Measurements from ENCODE around the gene STX8.
"Not testable (repeated sequence)": the region's sequence is repeated elsewhere in the genome, so short reads cannot be mapped to it uniquely, and the experiment has no call there.

Gene STX8, protein sequence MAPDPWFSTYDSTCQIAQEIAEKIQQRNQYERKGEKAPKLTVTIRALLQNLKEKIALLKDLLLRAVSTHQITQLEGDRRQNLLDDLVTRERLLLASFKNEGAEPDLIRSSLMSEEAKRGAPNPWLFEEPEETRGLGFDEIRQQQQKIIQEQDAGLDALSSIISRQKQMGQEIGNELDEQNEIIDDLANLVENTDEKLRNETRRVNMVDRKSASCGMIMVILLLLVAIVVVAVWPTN

DNA sequence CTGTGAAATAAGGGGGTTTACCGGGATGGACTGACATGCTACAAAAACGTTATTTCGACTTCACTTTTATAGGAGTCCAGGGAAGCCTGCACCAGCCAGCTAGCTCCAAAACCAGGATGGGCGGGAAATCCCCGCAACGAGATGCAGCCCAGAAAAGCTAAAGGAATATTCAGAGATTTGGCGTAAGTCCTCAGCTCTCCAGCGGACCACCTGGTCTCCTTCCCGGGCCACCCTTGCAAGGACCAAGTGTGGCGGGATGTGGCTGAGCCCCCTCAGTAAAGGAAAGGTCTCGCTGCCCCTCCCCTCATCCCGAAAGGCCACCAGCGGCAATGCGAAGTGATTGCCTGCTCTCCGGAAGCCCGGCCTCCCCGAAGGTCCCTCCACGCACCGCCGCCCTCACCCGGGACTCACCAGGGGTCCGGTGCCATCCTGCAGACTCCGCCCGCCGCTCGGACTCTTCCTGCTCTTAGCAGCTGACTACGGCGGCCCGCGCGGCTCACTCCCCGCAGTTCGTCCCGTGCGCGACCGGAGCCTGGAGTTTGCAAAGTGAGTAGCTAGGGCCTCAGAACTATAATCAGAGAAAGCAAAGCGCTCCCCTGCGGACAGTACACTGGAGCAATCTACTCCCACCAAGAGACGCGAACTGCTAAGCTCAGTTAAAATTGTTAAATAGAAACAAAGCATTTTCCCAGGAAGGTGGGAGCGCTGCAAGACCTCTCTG, at the start of gene STX8:
TSS of gene STX8 (minus strand) at position 440 of the 721 bp plus-strand sequence. CDS start at position 428, 12 bp downstream.
- peak; percentile 72 to 83 (median 73) for DNase-seq (ENCODE audit: low read depth in 3 of 3)

DNA sequence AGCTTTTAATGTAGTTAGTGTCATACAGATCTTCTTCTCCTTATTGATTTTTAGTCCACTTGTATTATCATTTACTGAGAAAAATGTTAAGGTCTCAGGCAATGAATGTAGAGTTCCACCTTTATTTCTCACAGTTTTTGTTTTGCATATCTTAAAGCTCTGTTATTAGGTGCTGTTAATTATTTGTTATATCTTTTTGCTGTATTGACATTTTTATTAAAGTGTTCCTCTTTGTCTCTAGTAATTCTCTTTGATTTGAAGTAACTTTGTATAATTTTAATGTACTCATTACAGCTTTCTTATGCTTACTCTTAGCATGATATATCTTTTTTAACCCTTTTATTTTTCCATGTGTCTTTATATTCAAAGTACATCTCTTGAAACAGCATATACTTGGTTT, 47.3 kb upstream of the STX8 start:
- no peak for DNase-seq (ENCODE audit: low read depth in 3 of 3)

DNA sequence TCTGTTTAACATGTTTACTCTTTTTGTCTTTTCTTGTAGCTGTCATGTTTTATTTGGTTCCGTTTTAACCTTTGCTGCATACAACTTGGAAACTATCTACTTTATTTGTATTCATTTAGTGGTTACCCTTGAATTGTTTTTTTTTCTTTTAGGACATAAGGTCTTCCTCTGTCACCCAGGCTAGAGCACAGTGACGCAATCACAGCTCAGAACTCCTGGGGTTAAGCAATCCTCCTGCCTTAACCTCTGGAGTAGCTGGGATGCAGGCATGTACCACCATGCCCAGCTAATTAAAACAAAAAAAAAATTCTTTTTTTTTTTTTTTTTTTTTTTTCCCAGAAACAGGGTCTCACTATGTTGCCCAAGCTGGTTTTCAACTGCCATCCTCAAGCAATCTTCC, 39.9 kb upstream of the STX8 start:
- DNase-seq (ENCODE audit: low read depth in 3 of 3): no peak

DNA sequence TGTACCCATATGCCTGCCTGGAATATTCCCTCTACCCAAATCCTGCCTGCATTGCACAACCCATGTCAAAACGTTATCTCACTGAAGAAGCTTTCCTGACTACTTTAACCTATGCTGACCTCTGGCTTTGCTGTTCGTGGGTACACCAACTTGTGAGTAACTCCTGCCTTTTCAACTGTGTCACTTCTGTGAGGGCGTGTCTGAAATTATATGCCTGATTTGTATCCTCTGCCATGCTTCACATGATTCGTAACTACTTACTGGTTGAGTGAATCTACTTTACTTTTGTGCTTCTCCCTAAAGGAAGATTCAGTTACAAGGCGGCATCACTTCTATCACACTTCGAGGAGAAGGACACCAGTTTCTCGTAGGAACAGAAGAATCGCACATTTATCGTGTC, 36.4 kb upstream of the STX8 start:
- DNase-seq (ENCODE audit: low read depth in 3 of 3): no peak

DNA sequence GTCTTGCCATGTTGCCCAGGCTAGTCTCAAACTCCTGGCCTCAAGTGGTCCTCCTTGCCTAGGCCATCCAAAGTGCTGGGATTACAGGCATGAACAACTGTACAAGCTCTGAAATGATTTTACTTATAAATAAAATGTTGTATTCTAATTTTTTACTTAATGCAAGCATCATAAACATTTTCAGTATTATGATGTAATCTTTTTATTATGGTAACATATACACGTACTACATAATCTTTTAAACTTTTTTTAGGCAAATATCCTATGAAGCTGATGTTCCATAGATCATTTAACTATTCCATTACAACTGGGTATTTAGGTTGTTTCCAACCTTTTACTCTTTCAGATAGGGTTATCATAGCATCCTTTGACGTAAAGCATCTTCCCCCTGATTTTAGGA, 35.9 kb upstream of the STX8 start:
- no peak for DNase-seq (ENCODE audit: low read depth in 3 of 3)

DNA sequence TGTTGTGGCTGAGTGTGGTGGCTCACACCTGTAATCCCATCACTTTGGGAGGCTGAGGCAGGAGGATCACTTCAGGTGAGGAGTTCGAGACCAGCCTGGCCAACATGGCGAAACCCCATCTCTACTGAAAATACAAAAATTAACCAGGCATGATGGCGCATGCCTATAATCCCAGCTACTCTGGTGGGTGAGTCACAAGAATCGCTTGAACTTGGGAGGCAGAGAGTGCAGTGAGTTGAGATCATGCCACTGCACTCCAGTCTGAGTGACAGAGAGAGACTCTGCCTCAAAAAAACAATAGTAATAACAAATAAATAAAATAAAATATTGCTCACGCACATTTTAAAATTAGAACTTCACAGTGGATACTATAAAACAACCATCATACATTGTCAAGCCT, 31.4 kb upstream of the STX8 start:
- DNase-seq (ENCODE audit: low read depth in 3 of 3): not testable (repeated sequence)

DNA sequence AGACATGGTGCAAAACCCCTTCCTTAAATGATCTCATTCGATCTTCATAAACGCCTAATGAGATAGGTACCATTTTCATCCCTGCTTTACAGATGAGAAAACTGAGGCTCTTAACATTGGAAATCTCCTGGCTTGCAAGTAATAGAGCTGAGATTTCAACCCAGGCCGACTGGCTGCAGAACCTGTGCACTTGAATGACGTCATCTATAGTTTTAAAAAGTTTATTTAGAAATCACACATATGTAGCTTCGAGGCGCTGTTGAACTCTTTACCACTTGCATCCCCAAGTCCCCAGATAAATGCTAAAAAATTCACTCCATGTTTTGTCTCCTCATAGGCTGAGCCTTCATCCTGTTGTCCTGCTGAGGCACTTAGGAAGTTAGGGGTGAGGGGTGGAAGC, 30.8 kb upstream of the STX8 start:
- DNase-seq (ENCODE audit: low read depth in 3 of 3): no peak

DNA sequence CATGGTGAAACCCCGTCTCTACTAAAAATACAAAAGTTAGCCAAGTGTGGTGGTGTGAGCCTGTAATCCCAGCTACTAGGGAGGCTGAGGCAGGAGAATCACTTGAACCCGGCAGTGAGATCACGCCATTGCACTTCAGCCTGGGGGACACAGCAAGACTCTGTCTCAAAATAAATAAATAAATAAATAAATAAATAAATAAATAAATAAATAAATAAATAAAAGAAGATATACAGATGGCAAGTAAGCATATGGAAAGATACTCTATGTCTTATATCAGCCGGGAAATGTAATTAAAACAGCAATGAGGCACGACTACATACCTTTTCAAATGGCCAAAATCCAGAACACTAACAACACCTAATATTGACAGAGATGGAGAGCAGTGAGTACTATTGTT, 29.0 kb upstream of the STX8 start:
- not testable (repeated sequence) for DNase-seq (ENCODE audit: low read depth in 3 of 3)

DNA sequence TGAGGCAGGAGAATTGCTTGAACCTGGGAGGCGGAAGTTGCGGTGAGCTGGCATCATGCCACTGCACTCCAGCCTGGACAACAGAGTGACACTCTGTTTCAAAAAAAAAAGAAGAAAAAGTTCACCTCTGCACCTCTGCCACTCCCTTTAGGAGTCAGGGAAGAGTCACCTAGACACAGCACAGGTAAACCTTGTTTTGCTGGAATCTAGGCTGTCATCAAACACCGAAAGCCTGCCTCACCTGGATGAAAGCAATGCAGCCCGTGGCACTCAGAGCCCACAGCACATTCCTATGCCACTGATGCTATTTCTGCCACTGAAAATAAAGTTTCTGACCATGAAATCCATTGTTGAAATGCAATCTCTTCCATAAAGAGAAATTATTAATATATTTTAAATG, 23.0 kb upstream of the STX8 start:
- no peak for DNase-seq (ENCODE audit: low read depth in 3 of 3)

DNA sequence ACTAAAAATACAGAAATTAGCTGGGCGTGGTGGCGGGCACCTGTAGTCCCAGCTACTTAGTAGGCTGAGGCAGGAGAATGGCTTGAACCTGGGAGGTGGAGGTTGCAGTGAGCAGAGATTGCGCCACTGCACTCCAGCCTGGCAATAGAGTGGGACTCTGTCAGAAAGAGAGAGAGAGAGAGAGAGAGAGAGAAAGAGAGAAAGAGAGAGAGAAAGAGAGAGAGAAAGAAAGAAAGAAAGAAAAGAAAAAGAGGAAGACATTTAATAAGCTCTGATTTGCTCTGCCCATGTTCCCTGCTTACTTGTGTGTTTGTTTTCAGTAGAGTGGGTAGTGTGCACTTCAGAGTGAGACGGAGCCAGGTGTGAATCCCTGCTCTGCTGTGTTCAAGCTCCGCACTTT, 22.0 kb upstream of the STX8 start:
- DNase-seq (ENCODE audit: low read depth in 3 of 3): not testable (repeated sequence)

DNA sequence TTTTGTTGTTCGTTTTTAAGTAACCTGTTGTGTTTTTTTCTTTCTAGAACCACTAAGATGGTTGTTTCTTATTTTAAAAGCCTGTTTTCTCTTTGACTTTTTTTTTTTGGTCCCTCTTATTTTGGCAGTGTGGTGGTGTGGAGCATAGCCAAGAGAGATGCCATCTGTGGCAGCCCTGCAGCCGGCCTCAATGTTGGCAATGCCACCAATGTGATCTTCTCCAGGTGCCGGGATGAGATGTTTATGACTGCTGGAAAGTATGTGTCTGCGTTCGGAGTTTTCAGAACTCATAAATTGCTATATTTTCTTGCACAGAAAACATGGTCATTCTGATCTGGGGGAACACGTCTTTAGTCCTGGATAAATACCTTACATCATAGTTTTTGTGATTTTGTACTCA, 18.4 kb upstream of the STX8 start:
- no peak for DNase-seq (ENCODE audit: low read depth in 3 of 3)

DNA sequence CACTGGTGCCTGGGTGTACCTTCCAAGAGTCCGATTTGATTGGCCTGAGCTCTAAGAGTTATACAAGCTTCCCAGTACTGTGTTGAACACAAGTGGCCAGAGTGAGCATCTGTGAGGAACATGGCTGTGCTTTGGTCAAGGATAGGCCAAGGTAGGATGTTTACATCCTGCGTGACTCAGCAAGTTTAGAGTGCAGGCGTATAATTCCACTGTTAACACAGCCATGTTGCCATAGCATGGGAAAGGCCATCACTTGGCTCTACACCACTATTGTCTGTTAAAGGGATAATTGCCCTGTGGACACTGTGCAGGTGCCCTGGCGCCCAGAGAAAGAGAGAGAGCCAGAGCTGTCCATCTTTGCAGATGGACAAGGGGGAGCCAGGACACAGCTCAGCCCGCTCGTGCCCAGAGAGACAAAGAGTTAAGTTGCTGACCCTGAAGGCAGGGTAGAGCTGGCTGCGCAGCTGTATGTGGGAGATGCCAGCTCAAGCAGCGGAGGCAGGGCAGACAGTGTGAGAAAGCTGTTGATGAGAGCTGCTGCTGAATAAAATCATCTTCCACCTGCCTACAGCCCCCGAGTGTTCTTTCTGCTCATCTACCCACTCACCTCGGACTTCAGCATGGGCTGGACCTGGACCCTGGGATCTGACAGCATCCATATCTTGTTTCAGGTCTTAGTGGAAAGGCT, 12.5 kb upstream of the STX8 start:
- DNase-seq (ENCODE audit: low read depth in 3 of 3): no peak

DNA sequence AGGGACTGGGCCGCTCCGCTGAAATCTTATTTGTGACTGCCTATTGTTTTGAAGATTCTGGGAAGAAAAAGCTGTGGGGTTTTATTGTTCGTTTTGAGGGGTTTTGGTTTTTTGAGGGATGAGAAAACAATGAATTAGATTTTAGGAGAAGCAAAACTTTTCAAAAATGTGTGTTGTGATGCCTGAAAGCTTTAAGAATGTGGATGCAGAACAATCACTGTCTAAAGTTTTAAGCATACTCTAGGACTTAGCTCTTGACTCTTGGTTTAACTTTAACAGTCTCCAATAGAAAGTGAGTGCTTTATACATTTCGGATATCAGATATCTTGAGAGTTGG, 1.7 kb upstream of the STX8 start:
- no peak for DNase-seq (ENCODE audit: low read depth in 3 of 3)

DNA sequence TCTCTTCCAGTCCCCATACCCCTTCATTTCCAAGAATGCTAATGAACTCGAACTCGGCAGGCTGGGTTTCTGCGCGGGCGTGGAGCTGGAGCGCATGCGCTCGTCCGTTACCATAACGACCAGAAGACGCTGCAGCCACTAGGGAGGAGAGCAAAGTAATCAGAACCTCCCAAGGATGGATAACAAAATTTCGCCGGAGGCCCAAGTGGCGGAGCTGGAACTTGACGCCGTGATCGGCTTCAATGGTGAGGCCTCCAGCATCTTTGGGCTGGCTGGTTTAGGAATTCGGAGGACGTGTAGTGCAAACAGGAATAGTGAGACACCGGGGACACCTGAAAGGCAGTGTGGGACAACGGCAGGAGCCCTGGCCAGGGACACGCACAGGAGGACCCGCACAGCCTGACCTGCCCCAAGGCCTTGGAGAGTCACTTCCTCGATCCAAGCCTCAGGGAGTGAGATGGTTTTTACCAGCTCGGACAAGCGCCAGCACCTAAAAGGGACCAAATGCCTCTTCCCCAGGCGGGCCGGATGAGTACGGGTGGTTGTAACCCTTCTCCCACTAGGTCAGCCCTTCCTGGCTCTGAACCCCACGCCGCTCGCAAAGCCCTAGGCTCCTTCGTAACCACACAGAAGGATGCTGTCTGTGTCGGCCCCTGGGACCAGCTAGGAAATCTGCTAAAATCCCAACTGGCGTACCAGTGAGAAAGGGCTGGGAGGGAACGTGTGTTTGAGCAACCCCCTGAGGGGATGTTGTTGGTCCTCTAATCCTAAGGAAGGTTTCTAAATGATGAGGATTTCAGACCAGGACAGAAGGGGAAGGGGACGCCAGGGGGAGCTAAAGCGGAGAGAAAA, 1.1 kb upstream of the STX8 start, which contains the start of gene CFAP52:
TSS of gene CFAP52 (plus strand) at position 122 of the 852 bp plus-strand sequence. CDS start at position 176, 54 bp downstream.
- peak; percentile 56 to 75 (median 62) for DNase-seq (ENCODE audit: low read depth in 3 of 3)

DNA sequence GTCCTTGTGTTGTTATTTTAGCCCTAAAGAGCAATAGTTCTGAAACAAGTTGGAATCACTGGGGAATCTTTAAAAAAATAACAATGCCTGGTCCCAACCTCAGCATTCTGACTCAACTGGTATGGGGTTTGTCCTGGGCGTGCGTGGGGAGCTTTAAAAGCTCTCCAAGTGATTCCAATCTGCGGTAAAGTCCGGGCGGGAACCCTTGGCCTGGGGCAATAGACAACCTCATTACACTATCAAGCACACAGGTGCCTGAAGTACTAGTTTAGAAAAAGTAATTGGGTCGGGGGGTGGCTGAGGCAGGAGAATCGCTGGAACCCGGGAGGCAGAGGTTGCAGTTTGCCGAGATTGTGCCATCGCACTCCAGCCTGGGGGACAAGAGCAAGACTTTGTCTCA, 4.4 kb downstream of the STX8 start:
- DNase-seq (ENCODE audit: low read depth in 3 of 3): no peak

DNA sequence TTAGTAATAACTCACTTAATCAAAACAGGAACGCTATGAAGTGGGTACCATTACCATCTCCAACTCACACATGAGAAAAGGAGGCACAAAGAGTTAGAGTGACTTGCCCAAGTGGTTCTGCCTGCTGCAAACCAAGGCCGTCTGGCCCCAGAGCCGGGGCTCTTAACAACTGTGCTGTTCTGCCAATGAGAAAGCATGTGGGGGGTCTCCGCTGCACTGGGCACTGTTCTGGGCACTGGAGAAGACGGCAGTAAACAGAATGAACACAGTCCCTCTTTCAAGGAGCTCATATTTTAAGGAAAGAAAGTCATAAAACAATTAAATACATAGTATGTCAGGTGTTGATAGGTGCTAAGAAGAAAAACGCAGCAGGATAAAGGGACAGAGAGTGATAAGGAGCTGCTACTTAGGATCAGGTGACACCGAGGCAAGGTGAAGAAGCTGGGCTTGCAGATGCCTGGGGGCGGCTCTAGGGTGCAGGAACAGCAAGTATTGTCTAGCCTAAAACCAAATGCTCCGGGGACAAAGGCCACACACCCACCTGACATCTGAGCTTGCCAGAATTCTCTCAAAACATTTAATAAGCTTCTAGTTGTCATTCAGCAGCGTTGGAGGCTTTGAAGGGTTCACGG, 6.5 kb downstream of the STX8 start:
- DNase-seq (ENCODE audit: low read depth in 3 of 3): no peak

DNA sequence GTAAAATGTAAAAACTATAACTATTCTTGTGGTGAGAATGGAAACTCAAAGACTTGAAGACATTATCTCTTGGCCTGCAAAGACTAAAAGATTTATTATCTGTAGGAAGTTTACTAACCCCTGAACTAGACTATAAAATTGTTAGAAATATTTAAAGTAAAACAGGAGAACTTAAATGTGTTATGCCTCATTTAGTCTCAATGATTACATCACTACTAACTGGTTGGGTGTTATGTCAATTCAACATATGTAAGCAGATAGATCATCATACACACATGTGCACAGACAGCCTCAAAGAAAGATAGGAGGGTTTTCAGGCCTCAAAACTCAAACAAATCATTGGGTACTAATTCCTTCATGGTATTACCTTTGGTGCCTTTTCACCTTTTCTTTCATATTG, 7.6 kb downstream of the STX8 start:
- no peak for DNase-seq (ENCODE audit: low read depth in 3 of 3)

DNA sequence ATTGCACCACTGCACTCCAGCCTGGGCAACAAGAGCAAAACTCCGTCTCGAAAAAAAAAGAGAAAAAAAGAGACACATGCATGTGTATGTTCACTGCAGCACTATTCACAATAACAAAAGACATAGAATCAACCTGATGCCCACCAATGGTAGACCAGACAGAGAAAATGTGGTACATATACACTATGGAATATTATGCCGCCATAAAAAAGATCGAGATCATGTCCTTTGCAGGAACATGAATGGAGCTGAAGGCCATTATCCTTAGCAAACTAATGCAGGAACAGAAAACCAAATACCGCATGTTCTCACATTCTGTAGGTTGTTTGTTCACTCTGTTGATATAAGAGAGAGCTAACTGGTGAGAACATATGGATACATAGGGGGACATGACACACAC, 8.9 kb downstream of the STX8 start:
- not testable (repeated sequence) for DNase-seq (ENCODE audit: low read depth in 3 of 3)

DNA sequence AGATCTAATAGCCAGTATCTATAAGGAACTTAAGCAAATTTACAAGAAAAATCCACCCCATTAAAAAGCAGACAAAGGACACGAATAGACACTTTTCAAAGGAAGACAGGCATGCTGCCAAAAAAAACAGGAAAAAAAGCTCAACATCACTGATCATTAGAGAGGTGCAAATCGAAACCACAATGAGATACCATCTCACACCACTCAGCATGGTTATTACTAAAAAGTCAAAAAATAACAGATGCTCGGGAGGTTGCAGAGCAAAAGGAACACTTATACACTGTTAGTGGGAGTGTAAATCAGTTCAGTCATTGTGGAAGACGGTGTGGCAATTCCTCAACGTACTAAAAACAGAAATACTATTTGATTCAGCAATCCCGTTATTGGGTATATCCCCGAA, 9.6 kb downstream of the STX8 start:
- no peak for DNase-seq (ENCODE audit: low read depth in 3 of 3)

DNA sequence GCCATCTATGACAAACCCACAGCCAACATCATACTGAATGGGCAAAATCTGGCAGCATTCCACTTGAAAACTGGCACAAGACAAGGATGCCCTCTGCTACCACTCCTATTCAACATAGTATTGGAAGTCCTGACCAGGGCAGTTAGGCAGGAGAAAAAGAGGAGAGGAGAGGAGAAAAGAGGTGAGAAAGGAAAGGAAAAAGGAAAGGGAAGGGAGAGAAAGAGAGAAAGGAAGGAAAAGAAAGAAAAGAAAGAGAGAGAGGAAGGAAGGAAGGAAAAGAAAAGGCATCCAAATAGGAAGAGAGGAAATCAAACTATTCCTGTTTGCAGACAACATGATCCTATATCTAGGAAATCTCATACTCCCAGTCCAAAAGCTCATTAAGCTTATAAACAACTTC, 11.5 kb downstream of the STX8 start:
- DNase-seq (ENCODE audit: low read depth in 3 of 3): no peak

DNA sequence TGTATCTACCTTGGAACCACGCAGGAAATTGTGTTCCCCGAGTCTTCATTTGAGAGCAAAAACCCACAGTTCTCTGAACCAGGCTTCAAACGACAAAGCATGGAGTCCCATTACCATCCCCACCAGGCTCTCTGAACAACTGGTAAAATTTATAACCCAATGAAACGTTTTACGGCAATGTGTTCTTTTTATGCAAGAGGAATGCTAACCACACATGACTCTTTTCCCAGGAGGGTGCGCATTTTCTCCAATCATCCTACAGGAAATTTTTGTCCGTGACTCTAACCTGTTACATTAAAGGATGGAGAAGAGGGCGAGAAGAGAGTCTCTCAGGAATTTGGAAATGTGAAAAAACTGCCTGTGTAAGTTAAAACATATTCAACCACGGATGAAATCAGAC, 17.8 kb downstream of the STX8 start:
- no peak for DNase-seq (ENCODE audit: low read depth in 3 of 3)

Measured in stimulated activated CD4-positive, alpha-beta T cell treated with anti-CD3 and anti-CD28 coated beads, TNF-alpha, amount 100 ng/mL, for 24 hours (primary cell).